Measurements from ENCODE around the gene SYN1.
A peak's percentile ranks its signal among the peaks of the same experiment; 100 is the strongest.

SYN1 gene

GRCh38 chrX:47578692-47579091 is 41.0 kb downstream of the SYN1 start:
- no peak overlapping the region for H3K4me3 ChIP-seq (ENCODE audit: low read length)
- DNase-seq (ENCODE audit: low read depth, low spot score), result no peak

GRCh38 chrX:47577901-47578300 is 41.8 kb downstream of the SYN1 start:
- no peak for DNase-seq (ENCODE audit: low read depth, low spot score)
- H3K4me3 ChIP-seq (ENCODE audit: low read length), result no peak overlapping the region

DNA sequence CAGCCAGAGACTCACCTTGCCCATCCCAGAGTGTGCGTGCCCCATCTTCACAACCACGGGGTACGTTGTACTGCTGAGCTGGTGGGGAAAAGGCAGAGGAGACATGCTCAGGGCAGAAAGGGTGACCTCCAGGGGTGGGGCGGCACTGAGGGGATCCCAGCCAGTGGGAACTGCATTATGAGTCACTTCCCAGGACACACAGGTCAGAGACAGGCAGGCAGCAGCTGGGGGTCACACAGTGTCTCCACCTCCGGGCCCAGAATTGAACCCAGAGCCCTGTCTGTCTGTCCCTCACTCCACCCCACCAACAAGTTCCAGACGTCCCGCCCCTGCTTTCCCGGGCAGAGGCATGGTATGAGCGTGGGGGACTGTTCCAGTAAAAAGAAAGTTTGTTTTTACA is 42.2 kb downstream of the SYN1 start:
- H3K4me3 ChIP-seq (ENCODE audit: low read length), result no peak overlapping the region
- DNase-seq (ENCODE audit: low read depth, low spot score), result no peak

- H3K4me3 ChIP-seq (ENCODE audit: low read length), result no peak overlapping the region
- DNase-seq (ENCODE audit: low read depth, low spot score), result no peak
These were observed 43.4 kb downstream of the SYN1 start for GRCh38 chrX:47576021-47576898.

GRCh38 chrX:47574547-47575301 is 44.9 kb downstream of the SYN1 start:
- no peak overlapping the region for H3K4me3 ChIP-seq (ENCODE audit: low read length)
- DNase-seq (ENCODE audit: low read depth, low spot score), result no peak

GRCh38 chrX:47574076-47574546 is 45.5 kb downstream of the SYN1 start:
- H3K4me3 ChIP-seq (ENCODE audit: low read length), result no peak overlapping the region

GRCh38 chrX:47573341-47574075 is 46.1 kb downstream of the SYN1 start:
- DNase-seq (ENCODE audit: low read depth, low spot score), result no peak
- H3K4me3 ChIP-seq (ENCODE audit: low read length), result no peak overlapping the region

More at GRCh38 chrX:47574076-47574546, 45.5 kb downstream of the SYN1 start:
- DNase-seq (ENCODE audit: low read depth, low spot score), result no peak

GRCh38 chrX:47572773-47573340 is 46.8 kb downstream of the SYN1 start:
- no peak for DNase-seq (ENCODE audit: low read depth, low spot score)
- no peak overlapping the region for H3K4me3 ChIP-seq (ENCODE audit: low read length)

GRCh38 chrX:47571896-47572295 is 47.8 kb downstream of the SYN1 start:
- no peak overlapping the region for H3K4me3 ChIP-seq (ENCODE audit: low read length)
- DNase-seq (ENCODE audit: low read depth, low spot score), result no peak

- no peak for DNase-seq (ENCODE audit: low read depth, low spot score)
- no peak overlapping the region for H3K4me3 ChIP-seq (ENCODE audit: low read length)
These were observed 48.4 kb downstream of the SYN1 start for GRCh38 chrX:47571215-47571614.

- no peak overlapping the region for H3K4me3 ChIP-seq (ENCODE audit: low read length)
- no peak for DNase-seq (ENCODE audit: low read depth, low spot score)
These were observed 48.9 kb downstream of the SYN1 start for GRCh38 chrX:47570794-47571193.

GRCh38 chrX:47568656-47569295 is 50.9 kb downstream of the SYN1 start:
- peak; percentile 51 for DNase-seq (ENCODE audit: low read depth, low spot score)
- H3K4me3 ChIP-seq (ENCODE audit: low read length), result no peak overlapping the region

DNA sequence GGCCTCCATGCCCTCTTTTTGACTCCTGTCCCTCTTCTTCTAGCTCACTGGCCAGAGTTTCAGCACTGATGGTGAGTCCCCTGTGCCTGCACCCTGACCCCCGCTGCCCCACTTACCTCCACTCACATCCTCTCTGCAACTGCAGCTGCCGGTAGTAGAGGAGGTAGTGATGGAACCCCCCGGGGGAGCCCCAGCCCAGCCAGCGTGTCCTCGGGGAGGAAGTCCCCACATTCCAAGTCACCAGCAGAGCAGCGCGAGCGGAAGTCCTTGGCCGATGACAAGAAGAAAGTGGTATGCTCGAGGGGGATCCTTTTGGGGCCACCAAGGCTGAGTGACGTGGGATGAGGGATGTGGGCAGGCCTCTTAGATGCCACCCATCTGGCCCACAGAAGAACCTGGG is 52.8 kb downstream of the SYN1 start:
- no peak for DNase-seq (ENCODE audit: low read depth, low spot score)
- no peak overlapping the region for H3K4me3 ChIP-seq (ENCODE audit: low read length)

DNA sequence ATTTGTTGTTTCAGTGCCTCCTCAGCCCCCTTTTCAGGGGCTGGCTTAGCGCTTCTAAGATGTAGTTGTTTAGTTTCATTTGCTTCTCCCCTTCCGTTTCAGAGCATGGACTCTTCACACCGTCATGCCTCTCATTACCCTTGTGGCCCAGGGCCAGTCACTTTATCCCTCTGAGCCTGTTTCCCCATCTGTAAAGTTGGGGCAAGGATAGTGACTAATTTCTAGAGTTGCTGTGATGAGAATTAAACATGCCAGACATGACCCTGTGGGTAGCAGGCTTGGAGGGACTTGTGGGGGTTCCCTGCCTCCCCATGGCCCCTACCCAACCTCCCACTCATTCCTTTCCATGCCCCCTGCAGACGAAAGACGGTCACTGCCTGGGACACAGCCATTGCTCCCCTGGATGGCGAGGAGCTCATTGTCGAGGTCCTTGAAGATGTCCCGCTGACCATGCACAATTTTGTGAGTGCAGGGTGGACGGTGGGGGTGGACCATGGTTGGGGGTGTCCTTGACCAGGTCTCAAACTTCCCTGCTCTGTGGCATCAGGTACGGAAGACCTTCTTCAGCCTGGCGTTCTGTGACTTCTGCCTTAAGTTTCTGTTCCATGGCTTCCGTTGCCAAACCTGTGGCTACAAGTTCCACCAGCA is 55.1 kb downstream of the SYN1 start:
- DNase-seq (ENCODE audit: low read depth, low spot score), result no peak
- H3K4me3 ChIP-seq (ENCODE audit: low read length), result no peak overlapping the region

- no peak for DNase-seq (ENCODE audit: low read depth, low spot score)
- H3K4me3 ChIP-seq (ENCODE audit: low read length), result no peak overlapping the region
These were observed 55.8 kb downstream of the SYN1 start for GRCh38 chrX:47563801-47564315.

DNA sequence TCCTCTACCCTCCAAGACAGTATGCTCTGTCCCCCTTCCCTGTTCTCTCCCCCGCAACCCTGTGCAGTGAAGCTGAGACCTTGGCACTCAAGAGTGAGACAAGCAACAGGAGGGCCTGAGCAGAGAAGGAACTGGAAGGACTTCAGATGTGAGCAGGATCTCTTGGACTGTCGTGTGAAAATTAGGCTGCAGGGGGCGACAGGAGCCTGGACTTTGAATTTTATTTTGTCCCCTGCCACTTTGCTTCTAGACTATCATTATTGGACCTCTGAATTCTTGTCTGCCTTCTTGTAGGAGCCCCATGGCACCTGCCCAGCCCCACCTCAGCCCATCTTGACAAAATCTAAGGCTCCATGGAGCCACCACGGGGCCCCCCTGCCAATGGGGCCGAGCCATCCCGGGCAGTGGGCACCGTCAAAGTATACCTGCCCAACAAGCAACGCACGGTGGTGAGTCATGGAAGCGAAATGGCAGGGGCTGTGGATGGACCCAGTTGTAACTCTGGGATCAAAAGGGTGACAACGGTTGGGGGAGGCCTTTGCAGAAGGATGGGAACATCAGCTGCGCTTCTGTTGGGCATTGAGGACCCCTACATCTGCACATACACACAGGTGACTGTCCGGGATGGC is 56.9 kb downstream of the SYN1 start:
- peak; percentile 9 for DNase-seq (ENCODE audit: low read depth, low spot score)
- H3K4me3 ChIP-seq (ENCODE audit: low read length), result no peak overlapping the region

- peak overlapping the region; percentile 83 for H3K4me3 ChIP-seq (ENCODE audit: low read length)
- DNase-seq (ENCODE audit: low read depth, low spot score), result no peak
These were observed 58.0 kb downstream of the SYN1 start for GRCh38 chrX:47561659-47562151.

Data from Jurkat, Clone E6-1 (cell line).